GM19438 (cell line): ENCODE measurements around the gene TRPV2.
"Not testable (repeated sequence)": the region's sequence is repeated elsewhere in the genome, so short reads cannot be mapped to it uniquely, and the experiment has no call there.

Experiments
- ATAC-seq: cut with Tn5 transposase; IDR thresholded peaks from one replicate; pipeline ENCODE4 v1.9.1; 2021; ENCODE audit warnings: low read depth; ENCODE audit not compliant: unreplicated experiment

The TRPV2 gene

DNA sequence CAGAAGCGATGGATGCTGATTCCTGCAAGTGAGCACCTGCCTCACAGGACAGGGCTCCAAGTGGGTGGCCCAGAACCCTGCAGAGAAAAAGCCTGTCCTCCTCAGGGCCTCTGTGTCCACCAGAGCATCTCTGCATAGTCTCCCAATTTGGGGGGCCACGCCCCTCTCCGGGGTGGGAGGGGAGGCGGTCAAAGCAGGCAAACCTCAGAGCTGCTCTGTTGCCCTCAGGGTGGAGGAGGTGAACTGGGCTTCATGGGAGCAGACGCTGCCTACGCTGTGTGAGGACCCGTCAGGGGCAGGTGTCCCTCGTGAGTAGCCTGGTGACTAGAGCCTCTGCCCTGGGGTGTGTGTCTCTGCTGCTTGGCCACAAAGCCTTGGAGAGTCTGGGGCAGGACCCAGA is 19.3 kb downstream of the TRPV2 start:
- no peak for ATAC-seq

GRCh38 chr17:16435925-16436886 is 20.8 kb downstream of the TRPV2 start:
- no peak for ATAC-seq

DNA sequence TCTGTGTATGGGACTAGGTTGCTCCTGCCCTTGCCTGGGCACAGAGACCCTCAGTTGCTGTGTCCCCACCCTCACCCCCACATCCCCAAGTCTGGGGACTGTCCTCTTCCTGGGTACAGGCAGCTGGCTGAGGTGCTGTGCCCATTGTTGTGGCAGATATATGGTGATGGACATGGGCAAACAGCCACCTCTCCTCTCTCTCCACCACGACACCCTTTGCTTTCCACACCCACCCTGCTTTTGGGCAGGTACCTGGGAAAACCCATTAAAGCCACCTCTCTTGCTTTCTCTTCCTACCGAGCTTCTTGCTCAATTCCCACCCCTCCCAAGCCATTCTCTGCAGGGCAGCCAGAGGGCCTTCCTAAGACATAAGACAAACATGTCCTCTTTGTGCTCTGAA is 21.7 kb downstream of the TRPV2 start:
- no peak for ATAC-seq

DNA sequence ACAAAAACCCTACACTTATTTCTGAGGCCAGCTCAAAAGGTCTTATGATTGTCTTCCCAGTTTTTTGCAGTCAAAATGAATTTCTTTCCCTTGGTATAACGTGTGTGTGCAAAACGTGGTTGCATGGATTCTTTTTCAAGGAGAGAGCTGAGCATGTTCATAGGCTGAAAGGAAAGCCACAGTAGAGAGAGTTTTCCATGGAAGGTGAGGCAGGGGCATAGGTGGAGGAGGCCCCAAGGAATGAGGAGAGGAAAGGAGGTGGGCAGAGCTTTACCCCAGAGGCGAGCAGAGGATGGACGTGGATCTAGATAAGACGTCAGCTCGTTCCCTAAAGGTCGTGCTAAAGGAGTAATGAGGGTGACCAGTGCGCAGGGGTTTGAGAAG is 22.8 kb downstream of the TRPV2 start:
- no peak for ATAC-seq

- peak; percentile 87 for ATAC-seq
Observed at GRCh38 chr17:16438557-16439302, 23.4 kb downstream of the TRPV2 start.

- ATAC-seq = peak; percentile 1
Observed at GRCh38 chr17:16439303-16439791, 24.0 kb downstream of the TRPV2 start.

GRCh38 chr17:16439811-16440351 is 24.5 kb downstream of the TRPV2 start:
- no peak for ATAC-seq

DNA sequence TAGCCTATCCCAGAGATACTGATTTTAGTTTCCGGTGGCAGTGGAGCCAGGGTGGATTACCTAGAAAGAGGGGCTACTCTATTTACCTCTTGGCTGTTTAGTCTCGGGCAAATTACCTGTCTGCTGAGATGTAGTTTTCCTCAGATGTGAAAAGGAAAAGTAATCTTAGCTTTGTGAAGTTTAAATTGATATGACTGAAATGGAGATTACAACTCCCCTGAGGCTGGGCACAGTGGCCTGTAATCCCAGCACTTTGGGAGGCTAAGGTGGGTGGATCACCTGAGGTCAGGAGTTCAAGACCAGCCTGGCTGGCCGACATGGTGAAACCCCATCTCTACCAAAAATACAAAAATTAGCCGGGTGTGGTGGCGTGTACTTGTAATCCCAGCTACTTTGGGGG is 25.0 kb downstream of the TRPV2 start:
- not testable (repeated sequence) for ATAC-seq

- ATAC-seq = no peak
Observed at GRCh38 chr17:16440901-16441629, 25.7 kb downstream of the TRPV2 start.

- no peak for ATAC-seq
Observed at GRCh38 chr17:16442141-16442540, 26.8 kb downstream of the TRPV2 start.

- no peak for ATAC-seq
Observed at GRCh38 chr17:16442594-16443510, 27.5 kb downstream of the TRPV2 start.

- ATAC-seq = no peak
Observed at GRCh38 chr17:16443511-16444257, 28.3 kb downstream of the TRPV2 start.

DNA sequence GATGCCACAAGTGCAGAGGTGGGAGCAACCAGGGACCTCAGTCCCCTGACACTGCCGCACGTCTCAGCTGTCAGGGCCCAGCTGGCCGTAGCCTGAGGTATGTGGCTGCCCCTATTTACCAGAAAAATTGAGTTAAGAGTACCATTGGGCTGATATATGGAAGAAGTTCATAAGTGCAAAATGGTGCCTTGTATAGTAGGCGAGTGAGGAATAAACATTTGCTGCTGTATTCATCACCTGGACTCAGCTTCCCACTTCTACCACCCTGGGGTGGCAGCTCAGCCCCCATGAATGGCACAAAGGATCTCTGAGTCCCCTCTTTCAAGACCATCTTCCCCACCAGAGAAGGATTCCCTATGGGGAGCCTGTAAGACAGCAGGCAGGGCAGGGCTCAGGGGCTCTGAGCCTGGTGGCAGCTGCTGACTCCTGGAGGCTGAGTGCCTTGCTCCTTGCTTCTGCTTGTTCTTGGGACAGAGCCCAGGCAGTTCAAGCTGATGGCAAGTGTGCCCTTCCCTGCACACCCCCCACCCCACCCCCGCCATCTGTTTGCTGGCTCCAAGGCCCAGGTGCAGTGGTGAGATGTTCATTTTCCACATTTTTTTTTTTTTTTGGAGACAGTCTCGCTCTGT is 29.0 kb downstream of the TRPV2 start:
- no peak for ATAC-seq

DNA sequence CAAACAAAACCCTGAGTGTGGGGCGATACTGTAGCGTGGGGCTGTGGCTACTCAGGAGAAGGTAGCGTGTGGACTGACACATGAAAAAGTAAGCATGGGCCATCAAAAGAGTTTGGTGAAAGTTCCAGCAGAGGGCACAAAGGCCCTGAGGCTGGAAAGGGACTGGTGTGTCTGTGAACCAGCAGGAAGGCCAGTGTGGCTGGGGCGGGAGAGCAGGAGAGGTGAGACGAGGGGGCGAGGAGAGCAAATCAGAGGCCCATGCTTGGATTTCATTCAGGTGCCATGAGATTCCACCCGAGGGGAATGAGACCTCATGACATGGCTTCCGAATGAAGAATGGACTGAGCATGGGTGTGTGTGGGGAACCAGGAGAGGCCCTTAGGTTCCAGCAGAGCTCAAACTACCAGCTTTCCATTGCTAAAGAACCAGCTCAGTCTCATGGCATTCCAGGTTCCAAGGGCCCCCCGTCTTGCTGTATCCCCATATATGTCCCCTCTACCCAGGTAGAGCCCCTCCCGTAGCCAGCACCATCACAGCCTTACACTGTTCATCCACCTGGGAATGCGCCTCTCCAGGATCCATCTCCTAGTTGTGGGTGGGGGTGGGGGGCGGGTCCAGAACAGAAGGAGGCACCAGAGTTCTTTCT is 31.1 kb downstream of the TRPV2 start:
- ATAC-seq = no peak

- no peak for ATAC-seq
Observed at GRCh38 chr17:16447676-16448075, 32.3 kb downstream of the TRPV2 start.

GRCh38 chr17:16448490-16448889 is 33.1 kb downstream of the TRPV2 start:
- ATAC-seq = no peak

DNA sequence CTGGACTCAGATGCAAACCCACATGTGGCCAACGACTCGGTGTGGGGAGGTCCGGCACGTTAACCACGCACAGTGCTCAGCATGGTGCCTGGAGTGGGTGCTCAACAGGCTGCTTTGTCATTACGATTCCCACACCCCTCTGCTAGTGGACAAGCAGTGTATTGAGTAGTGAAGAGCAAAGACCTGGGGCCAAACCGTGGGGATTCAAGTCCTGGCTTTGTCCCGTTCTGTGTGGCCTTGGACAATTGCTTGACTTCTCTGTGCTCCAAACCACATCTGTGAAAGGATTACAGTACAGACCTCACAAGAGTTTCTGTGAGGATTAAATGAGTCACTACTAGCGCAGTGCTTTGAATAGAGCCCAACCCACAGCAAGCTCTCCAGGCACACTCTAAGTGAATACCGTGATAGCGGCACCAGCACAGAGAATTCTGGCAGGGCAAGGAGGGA is 33.8 kb downstream of the TRPV2 start:
- ATAC-seq = no peak

DNA sequence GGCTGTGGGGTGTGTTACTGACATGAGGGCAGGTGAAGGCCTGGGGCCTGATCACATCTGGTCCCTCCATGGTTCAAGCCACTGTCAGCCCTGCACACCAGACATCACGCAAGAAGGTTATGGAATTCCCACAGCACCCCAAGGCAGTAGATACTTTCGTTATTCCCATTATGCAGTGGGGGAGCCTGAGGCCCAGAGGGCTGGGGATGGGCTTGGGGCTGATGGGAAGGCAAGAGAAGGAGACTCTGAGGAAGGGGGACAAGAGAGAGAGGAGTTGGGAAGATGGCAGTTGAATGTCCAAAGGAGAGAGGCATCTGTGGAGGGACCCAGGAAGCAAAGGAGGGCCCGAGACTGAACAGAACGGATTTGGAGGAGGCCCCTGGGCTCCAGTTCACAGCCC is 34.7 kb downstream of the TRPV2 start:
- ATAC-seq = no peak
